H9 (cell line): Measurements from ENCODE around the gene EBPL. TPM values are rescaled to one million over a fixed set of nuclear protein-coding genes. Genes with fewer than 3 reads are reported as not detected.

Experiments
- DNase-seq: peaks from one replicate; pipeline ENCODE4 v3.0.0-alpha.2; 2017
- H2AFZ ChIP-seq: one replicate; pipeline ENCODE4 v1.6.1; 2013; ENCODE audit warnings: mild to moderate bottlenecking, low read length, control low read depth, moderate library complexity
- H2AK5ac ChIP-seq: 2 replicates; pipeline ENCODE4 v1.6.1; 2013; ENCODE audit warnings: low read length, control low read depth, mixed read lengths; ENCODE audit not compliant: insufficient read length
- H2BK120ac ChIP-seq: one replicate; pipeline ENCODE4 v1.6.1; 2013; ENCODE audit warnings: low read depth, mild to moderate bottlenecking, low read length, control low read depth, inconsistent platforms; ENCODE audit not compliant: poor library complexity, severe bottlenecking
- H2BK12ac ChIP-seq: 2 replicates; pipeline ENCODE4 v1.6.1; 2013; ENCODE audit warnings: low read length, control low read depth, mixed read lengths, low read depth; ENCODE audit not compliant: insufficient read length
- H2BK15ac ChIP-seq: 2 replicates; pipeline ENCODE4 v1.6.1; 2013; ENCODE audit warnings: low read depth, low read length, control low read depth
- H2BK20ac ChIP-seq: one replicate; pipeline ENCODE4 v1.6.1; 2013; ENCODE audit warnings: low read depth, mild to moderate bottlenecking, low read length, control low read depth, inconsistent platforms; ENCODE audit not compliant: poor library complexity, severe bottlenecking
- H2BK5ac ChIP-seq: 2 replicates; pipeline ENCODE4 v1.6.1; 2013; ENCODE audit warnings: low read length, control low read depth, mixed read lengths; ENCODE audit not compliant: insufficient read length
- H3K14ac ChIP-seq: 2 replicates; pipeline ENCODE4 v1.6.1; 2013; ENCODE audit warnings: low read length, control low read depth; ENCODE audit not compliant: insufficient read depth
- H3K18ac ChIP-seq: 2 replicates; pipeline ENCODE4 v1.6.1; 2013; ENCODE audit warnings: low read depth, mild to moderate bottlenecking, mixed read lengths, low read length, control low read depth; ENCODE audit not compliant: insufficient read length
- H3K23ac ChIP-seq: 2 replicates; pipeline ENCODE4 v1.6.1; 2013; ENCODE audit warnings: low read length, control low read depth, mixed read lengths, low read depth; ENCODE audit not compliant: insufficient read length
- H3K23me2 ChIP-seq: 2 replicates; pipeline ENCODE4 v1.6.1; 2013; ENCODE audit warnings: low read depth, mild to moderate bottlenecking, mixed read lengths, low read length, control low read depth; ENCODE audit not compliant: insufficient read length, poor library complexity, severe bottlenecking
- H3K27ac ChIP-seq: 2 replicates; pipeline ENCODE4 v1.5.1; 2013; ENCODE audit warnings: low read length, control low read depth, mixed read lengths, low read depth; ENCODE audit not compliant: insufficient read length
- H3K27me3 ChIP-seq: 2 replicates; pipeline ENCODE4 v1.6.1; 2013; ENCODE audit warnings: low read length, control low read depth, inconsistent platforms; ENCODE audit not compliant: insufficient read depth
- H3K4ac ChIP-seq: 2 replicates; pipeline ENCODE4 v1.6.1; 2013; ENCODE audit warnings: low read depth, mild to moderate bottlenecking, control low read depth, inconsistent platforms, low read length, moderate library complexity
- H3K4me1 ChIP-seq: 2 replicates; pipeline ENCODE4 v1.6.1; 2013; ENCODE audit warnings: low read length, control low read depth, inconsistent platforms; ENCODE audit not compliant: insufficient read depth
- H3K4me2 ChIP-seq: 2 replicates; pipeline ENCODE4 v1.6.1; 2013; ENCODE audit warnings: low read length, control low read depth, mixed read lengths; ENCODE audit not compliant: insufficient read length, insufficient read depth
- H3K56ac ChIP-seq: 2 replicates; pipeline ENCODE4 v1.6.1; 2013; ENCODE audit warnings: low read depth, mild to moderate bottlenecking, mixed read lengths, low read length, control low read depth; ENCODE audit not compliant: insufficient read length
- H3K79me1 ChIP-seq: 2 replicates; pipeline ENCODE4 v1.6.1; 2013; ENCODE audit warnings: low read depth, mild to moderate bottlenecking, moderate library complexity, low read length, control low read depth, inconsistent platforms; ENCODE audit not compliant: insufficient read depth, poor library complexity, severe bottlenecking
- H3K79me2 ChIP-seq: 2 replicates; pipeline ENCODE4 v1.6.1; 2013; ENCODE audit warnings: low read length, control low read depth, inconsistent platforms; ENCODE audit not compliant: insufficient read depth
- H3K9ac ChIP-seq: 2 replicates; pipeline ENCODE4 v1.6.1; 2013; ENCODE audit warnings: low read length, control low read depth, mixed read lengths; ENCODE audit not compliant: insufficient read length; ENCODE audit errors: extremely low read depth
- H3K9me3 ChIP-seq: one replicate; pipeline ENCODE4 v1.6.1; 2013; ENCODE audit warnings: low read depth, low read length, inconsistent platforms; ENCODE audit not compliant: control insufficient read depth
- H3T11ph ChIP-seq: one replicate; pipeline ENCODE4 v1.6.1; 2013; ENCODE audit warnings: mild to moderate bottlenecking, low read length, control low read depth, inconsistent platforms
- H4K20me1 ChIP-seq: one replicate; pipeline ENCODE4 v1.6.1; 2013; ENCODE audit not compliant: control insufficient read depth, insufficient read length, insufficient read depth
- H4K5ac ChIP-seq: 2 replicates; pipeline ENCODE4 v1.6.1; 2013; ENCODE audit warnings: low read depth, mild to moderate bottlenecking, mixed read lengths, low read length, control low read depth; ENCODE audit not compliant: insufficient read length
- H4K8ac ChIP-seq: replicated peaks from 2 replicates; pipeline ENCODE4 v1.6.1; 2013; ENCODE audit warnings: low read length, control low read depth, mixed read lengths, low read depth; ENCODE audit not compliant: insufficient read length
- H4K91ac ChIP-seq: 2 replicates; pipeline ENCODE4 v1.6.1; 2013; ENCODE audit warnings: low read depth, mild to moderate bottlenecking, moderate library complexity, mixed read lengths, low read length, control low read depth; ENCODE audit not compliant: insufficient read length
- H3K27ac Mint-ChIP-seq, 3 experiments: 2 replicates in 2 of 3; 3 replicates in 1 of 3; pipeline ENCODE4 v1.8.0; 2020 to 2021; ENCODE audit warnings: mixed read lengths in 3 of 3, mild to moderate bottlenecking in 1 of 3, moderate library complexity in 1 of 3
- H3K27me3 Mint-ChIP-seq: 2 replicates; pipeline ENCODE4 v1.8.0; 2021; ENCODE audit warnings: low read depth, mild to moderate bottlenecking, moderate library complexity, mixed read lengths
- H3K36me3 Mint-ChIP-seq, 3 experiments: 2 replicates in 2 of 3; 3 replicates in 1 of 3; pipeline ENCODE4 v1.8.0; 2020 to 2021; ENCODE audit warnings: low read depth in 3 of 3, mixed read lengths in 3 of 3; ENCODE audit not compliant: insufficient read depth in 1 of 3
- H3K4me1 Mint-ChIP-seq, 2 experiments: 2 replicates each; pipeline ENCODE4 v1.8.0; 2020; ENCODE audit warnings: mixed read lengths in 2 of 2
- H3K4me3 Mint-ChIP-seq, 2 experiments: 2 replicates in 1 of 2; 3 replicates in 1 of 2; pipeline ENCODE4 v1.8.0; 2020 to 2021; ENCODE audit warnings: mild to moderate bottlenecking in 2 of 2, mixed read lengths in 2 of 2, moderate library complexity in 1 of 2
- H3K9me3 Mint-ChIP-seq, 2 experiments: 2 replicates in 1 of 2; 3 replicates in 1 of 2; pipeline ENCODE4 v1.8.0; 2020; ENCODE audit warnings: mild to moderate bottlenecking in 2 of 2, mixed read lengths in 2 of 2, moderate library complexity in 1 of 2
- WGBS: extraction: QIAGEN DNeasy Blood & Tissue Kit; methylation state at CpG from one replicate; pipeline ENCODE4 v1.1.7; 2013; ENCODE audit warnings: missing lambda C conversion rate, low lambda C conversion rate, mixed read lengths; ENCODE audit not compliant: insufficient read length; ENCODE audit errors: extremely low coverage; 5-methylcytosine and 5-hydroxymethylcytosine counted together
- total RNA-seq: library from RNA; stranded (reverse); gene quantifications from 2 replicates; pipeline ENCODE4 v1.2.1, GENCODE V29; 2021
- TF ChIP-seq, protein P1 (sequence below): fragments of 200-600 bp; sonication (generic); conservative IDR thresholded peaks from 3 replicates; pipeline ENCODE4 v1.8.0; 2021; ENCODE audit warnings: antibody characterized with exemption, mild to moderate bottlenecking

Gene EBPL
- total RNA-seq, 1 experiment from 2014 or later = 65.9 TPM

GRCh38 chr13:49627831-49628652 lies 63.2 kb downstream of the EBPL start, which contains the start of gene ARL11:
Gene ARL11, plus strand, starts transcription at chr13:49628507. Its CDS starts 1,941 bp downstream, at chr13:49630448.
- H3K14ac ChIP-seq = no peak within 1 kb of the TSS
- Mint-ChIP-seq H3K36me3 (no peaks in the 10 kb centered on the region), H3K9me3 (no peaks in the 10 kb centered on the region), H3K27me3 (peaks cover 2% of the 10 kb centered on the region), H3K4me3 (peak within 1 kb of the TSS; percentile 56 to 72), H3K27ac (peak within 1 kb of the TSS in 2 of 3 experiments; percentile 35 to 58; a peak in 2 of 7 replicates), H3K4me1 (peaks cover 7 to 23% of the 10 kb centered on the region in 2 experiments)
- no peak within 1 kb of the TSS for H3K56ac ChIP-seq
- H2BK120ac ChIP-seq = no peak within 1 kb of the TSS
- no peak within 1 kb of the TSS for H3K9ac ChIP-seq
- H3K4ac ChIP-seq = no peak within 1 kb of the TSS
- WGBS = no CpG with 5 or more reads among the region's 17 CpGs
- H2AFZ ChIP-seq = peak within 1 kb of the TSS; percentile 69
- H3K23me2 ChIP-seq = no peaks in the 10 kb centered on the region
- no peaks in the 10 kb centered on the region for H3K79me1 ChIP-seq
- peak within 1 kb of the TSS; percentile 3 for H3K4me2 ChIP-seq
- no peaks in the 10 kb centered on the region for H3K79me2 ChIP-seq
- no peak within 1 kb of the TSS for H2BK15ac ChIP-seq
- no peaks in the 10 kb centered on the region for H4K20me1 ChIP-seq
- H3K23ac ChIP-seq = no peak within 1 kb of the TSS
- H2BK5ac ChIP-seq = no peak within 1 kb of the TSS
- TF ChIP-seq, protein P1, sequence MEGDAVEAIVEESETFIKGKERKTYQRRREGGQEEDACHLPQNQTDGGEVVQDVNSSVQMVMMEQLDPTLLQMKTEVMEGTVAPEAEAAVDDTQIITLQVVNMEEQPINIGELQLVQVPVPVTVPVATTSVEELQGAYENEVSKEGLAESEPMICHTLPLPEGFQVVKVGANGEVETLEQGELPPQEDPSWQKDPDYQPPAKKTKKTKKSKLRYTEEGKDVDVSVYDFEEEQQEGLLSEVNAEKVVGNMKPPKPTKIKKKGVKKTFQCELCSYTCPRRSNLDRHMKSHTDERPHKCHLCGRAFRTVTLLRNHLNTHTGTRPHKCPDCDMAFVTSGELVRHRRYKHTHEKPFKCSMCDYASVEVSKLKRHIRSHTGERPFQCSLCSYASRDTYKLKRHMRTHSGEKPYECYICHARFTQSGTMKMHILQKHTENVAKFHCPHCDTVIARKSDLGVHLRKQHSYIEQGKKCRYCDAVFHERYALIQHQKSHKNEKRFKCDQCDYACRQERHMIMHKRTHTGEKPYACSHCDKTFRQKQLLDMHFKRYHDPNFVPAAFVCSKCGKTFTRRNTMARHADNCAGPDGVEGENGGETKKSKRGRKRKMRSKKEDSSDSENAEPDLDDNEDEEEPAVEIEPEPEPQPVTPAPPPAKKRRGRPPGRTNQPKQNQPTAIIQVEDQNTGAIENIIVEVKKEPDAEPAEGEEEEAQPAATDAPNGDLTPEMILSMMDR = no peak
- peak; percentile 92 for DNase-seq
- H2AK5ac ChIP-seq = no peak within 1 kb of the TSS
- peak within 1 kb of the TSS; percentile 40 for H3K18ac ChIP-seq
- no peak within 1 kb of the TSS for H3K27ac ChIP-seq
- no peaks in the 10 kb centered on the region for H3K4me1 ChIP-seq
- H2BK12ac ChIP-seq = no peak within 1 kb of the TSS
- no peak within 1 kb of the TSS for H4K91ac ChIP-seq
- H2BK20ac ChIP-seq = no peak within 1 kb of the TSS
- no peak within 1 kb of the TSS for H4K8ac ChIP-seq
- no peaks in the 10 kb centered on the region for H3K9me3 ChIP-seq
- H3T11ph ChIP-seq = no peak within 1 kb of the TSS
- no peaks in the 10 kb centered on the region for H3K27me3 ChIP-seq
- no peak within 1 kb of the TSS for H4K5ac ChIP-seq
